ENCODE data around the gene ENPP6. TPM values are rescaled to one million over a fixed set of nuclear protein-coding genes. Genes with fewer than 3 reads are reported as not detected.

ENPP6 gene
- total RNA-seq, 1 experiment from 2014 or later, result not detected

DNA sequence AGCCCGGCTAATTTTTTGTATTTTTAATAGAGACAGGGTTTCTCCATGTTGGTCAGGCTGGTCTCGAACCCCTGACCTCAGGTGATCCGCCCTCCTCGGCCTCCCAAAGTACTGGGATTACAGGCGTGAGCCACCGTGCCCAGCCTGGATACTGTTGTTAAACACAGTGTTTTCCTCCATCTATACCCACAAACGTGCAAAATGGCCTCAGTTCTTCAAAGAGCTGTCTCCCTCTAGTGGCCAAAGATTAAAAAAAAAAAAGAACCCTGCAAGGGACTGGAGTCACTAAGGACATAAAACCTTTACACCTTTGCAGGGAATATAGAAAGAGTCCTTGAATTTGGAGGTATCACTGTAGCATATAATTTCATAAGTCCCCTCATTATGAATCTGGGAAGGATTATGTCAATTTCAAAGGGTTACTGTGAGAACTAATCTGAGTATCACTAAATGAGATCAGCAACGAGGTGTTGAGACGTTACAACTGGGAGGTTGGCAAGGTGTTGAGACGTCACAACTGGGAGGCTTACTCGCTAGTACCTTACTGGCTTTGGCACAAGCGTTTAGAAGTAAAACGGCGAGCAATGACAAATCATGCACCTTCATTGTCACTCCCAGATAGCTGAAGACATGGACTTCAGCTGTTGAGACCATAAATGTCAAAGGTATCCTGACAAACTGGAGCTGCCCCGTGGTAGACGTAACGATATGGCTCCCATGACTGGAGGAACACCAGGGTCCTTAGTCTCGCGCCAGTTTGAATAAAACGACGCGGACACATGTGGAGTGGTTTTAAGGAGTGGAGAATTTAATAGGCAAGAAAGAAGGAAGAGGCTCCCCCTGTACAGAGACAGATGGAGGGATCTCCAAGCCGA, 33.4 kb upstream of the ENPP6 start:
- Histone ChIP-seq H3K36me3 (ENCODE audit: low read depth, low read length) (no peaks in the 10 kb centered on the region), H3K27me3 (ENCODE audit: low read length) (no peaks in the 10 kb centered on the region), H3K9ac (ENCODE audit: low read length) (no peak overlapping the region), H3K27ac (ENCODE audit: low read length) (no peak overlapping the region), H3K9me2 (replicated peaks; ENCODE audit: low read length) (no peaks in the 10 kb centered on the region), H2AFZ (ENCODE audit: low read length) (no peak overlapping the region), H3K4me2 (ENCODE audit: low read length) (no peak overlapping the region), H3F3A (ENCODE audit: low read length, unreplicated experiment) (no peaks in the 10 kb centered on the region), H4K20me1 (ENCODE audit: low read length) (no peaks in the 10 kb centered on the region), H3K9me3 (ENCODE audit: low read length) (no peaks in the 10 kb centered on the region), H3K4me1 (ENCODE audit: insufficient read depth, low read length) (no peaks in the 10 kb centered on the region), H3K4me3 (ENCODE audit: low read length) (no peak overlapping the region), H3K79me2 (ENCODE audit: low read length) (no peaks in the 10 kb centered on the region)
- TF ChIP-seq EZH2phosphoT487 (IDR thresholded peaks at IDR 0.05; ENCODE audit: borderline replicate concordance, low read length) (no peak), EZH2 (IDR thresholded peaks at IDR 0.05; ENCODE audit: low read length, unreplicated experiment) (no peak)
- TF ChIP-seq, protein P1, sequence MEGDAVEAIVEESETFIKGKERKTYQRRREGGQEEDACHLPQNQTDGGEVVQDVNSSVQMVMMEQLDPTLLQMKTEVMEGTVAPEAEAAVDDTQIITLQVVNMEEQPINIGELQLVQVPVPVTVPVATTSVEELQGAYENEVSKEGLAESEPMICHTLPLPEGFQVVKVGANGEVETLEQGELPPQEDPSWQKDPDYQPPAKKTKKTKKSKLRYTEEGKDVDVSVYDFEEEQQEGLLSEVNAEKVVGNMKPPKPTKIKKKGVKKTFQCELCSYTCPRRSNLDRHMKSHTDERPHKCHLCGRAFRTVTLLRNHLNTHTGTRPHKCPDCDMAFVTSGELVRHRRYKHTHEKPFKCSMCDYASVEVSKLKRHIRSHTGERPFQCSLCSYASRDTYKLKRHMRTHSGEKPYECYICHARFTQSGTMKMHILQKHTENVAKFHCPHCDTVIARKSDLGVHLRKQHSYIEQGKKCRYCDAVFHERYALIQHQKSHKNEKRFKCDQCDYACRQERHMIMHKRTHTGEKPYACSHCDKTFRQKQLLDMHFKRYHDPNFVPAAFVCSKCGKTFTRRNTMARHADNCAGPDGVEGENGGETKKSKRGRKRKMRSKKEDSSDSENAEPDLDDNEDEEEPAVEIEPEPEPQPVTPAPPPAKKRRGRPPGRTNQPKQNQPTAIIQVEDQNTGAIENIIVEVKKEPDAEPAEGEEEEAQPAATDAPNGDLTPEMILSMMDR (conservative IDR thresholded peaks at IDR 0.05; ENCODE audit: low read depth, low read length), result peak; percentile 64
- intact Hi-C loops (cut with micrococcal nuclease), result loop anchor here (1.0 kb wide), 1 partner anchor 411 kb away; no protein-coding TSS in a partner anchor
- ChIA-PET CTCF (no interaction called here), POLR2A (ENCODE audit: unreplicated experiment) (no interaction called here)
- no TSS peak for BruUV-seq (replicated peaks)
- DNase-seq (peak; percentile 64), ATAC-seq (no peak; the same call in 1 of the 2 replicates)

- Histone ChIP-seq H4K20me1 (ENCODE audit: low read length) (no peaks in the 10 kb centered on the region), H3K4me3 (ENCODE audit: low read length) (no peak overlapping the region), H2AFZ (ENCODE audit: low read length) (no peak overlapping the region), H3F3A (ENCODE audit: low read length, unreplicated experiment) (no peaks in the 10 kb centered on the region), H3K79me2 (ENCODE audit: low read length) (no peaks in the 10 kb centered on the region), H3K9ac (ENCODE audit: low read length) (no peak overlapping the region), H3K36me3 (ENCODE audit: low read depth, low read length) (no peaks in the 10 kb centered on the region), H3K9me2 (replicated peaks; ENCODE audit: low read length) (no peaks in the 10 kb centered on the region), H3K9me3 (ENCODE audit: low read length) (no peaks in the 10 kb centered on the region), H3K27me3 (ENCODE audit: low read length) (no peaks in the 10 kb centered on the region), H3K4me2 (ENCODE audit: low read length) (no peak overlapping the region), H3K27ac (ENCODE audit: low read length) (no peak overlapping the region), H3K4me1 (ENCODE audit: insufficient read depth, low read length) (no peaks in the 10 kb centered on the region)
- TF ChIP-seq EZH2phosphoT487 (IDR thresholded peaks at IDR 0.05; ENCODE audit: borderline replicate concordance, low read length) (no peak), EZH2 (IDR thresholded peaks at IDR 0.05; ENCODE audit: low read length, unreplicated experiment) (no peak)
- TF ChIP-seq, protein P1 (conservative IDR thresholded peaks at IDR 0.05; ENCODE audit: low read depth, low read length), result no peak
- intact Hi-C loops (cut with micrococcal nuclease), result no loop called here
- BruUV-seq (replicated peaks), result no TSS peak
- CTCF ChIA-PET, result no interaction called here
- POLR2A ChIA-PET (ENCODE audit: unreplicated experiment), result interaction anchor here (0.6 kb wide), 1 partner anchor 795 kb away, joined by 4 read pairs; no protein-coding TSS in a partner anchor
- no peak for DNase-seq
- ATAC-seq, result no peak
Observed at GRCh38 chr4:184248216-184248615, 30.5 kb upstream of the ENPP6 start.

- POLR2A ChIA-PET (ENCODE audit: unreplicated experiment), result no interaction called here
- no peaks in the 10 kb centered on the region for H3K9me2 ChIP-seq (replicated peaks; ENCODE audit: low read length)
Observed at GRCh38 chr4:184247421-184247820, 29.7 kb upstream of the ENPP6 start.

More at GRCh38 chr4:184247421-184247820, 29.7 kb upstream of the ENPP6 start:
- ATAC-seq (no peak), DNase-seq (no peak)
- no peaks in the 10 kb centered on the region for H3F3A ChIP-seq (ENCODE audit: low read length, unreplicated experiment)
- BruUV-seq (replicated peaks), result no TSS peak
- H3K4me3 ChIP-seq (ENCODE audit: low read length), result no peak overlapping the region
- CTCF ChIA-PET, result no interaction called here
- TF ChIP-seq EZH2 (IDR thresholded peaks at IDR 0.05; ENCODE audit: low read length, unreplicated experiment), result no peak
- TF ChIP-seq, protein P1 (conservative IDR thresholded peaks at IDR 0.05; ENCODE audit: low read depth, low read length), result no peak
- no peak for TF ChIP-seq EZH2phosphoT487 (IDR thresholded peaks at IDR 0.05; ENCODE audit: borderline replicate concordance, low read length)
- no peaks in the 10 kb centered on the region for H3K4me1 ChIP-seq (ENCODE audit: insufficient read depth, low read length)
- no peaks in the 10 kb centered on the region for H3K9me3 ChIP-seq (ENCODE audit: low read length)
- H2AFZ ChIP-seq (ENCODE audit: low read length), result no peak overlapping the region
- no peaks in the 10 kb centered on the region; the same call in 1 of the 2 replicates for H3K27me3 ChIP-seq (ENCODE audit: low read length)
- no peaks in the 10 kb centered on the region for H3K79me2 ChIP-seq (ENCODE audit: low read length)
- no peak overlapping the region for H3K4me2 ChIP-seq (ENCODE audit: low read length)
- no peaks in the 10 kb centered on the region for H4K20me1 ChIP-seq (ENCODE audit: low read length)
- H3K36me3 ChIP-seq (ENCODE audit: low read depth, low read length), result no peaks in the 10 kb centered on the region
- H3K9ac ChIP-seq (ENCODE audit: low read length), result no peak overlapping the region
- no peak overlapping the region for H3K27ac ChIP-seq (ENCODE audit: low read length)
- intact Hi-C loops (cut with micrococcal nuclease), result no loop called here

Data from PC-3 (cell line).